Stimulated activated CD4-positive, alpha-beta T cell treated with anti-CD3 and anti-CD28 coated beads, TNF-alpha, amount 100 ng/mL, for 24 hours (primary cell): Measurements from ENCODE around the gene HJV.

Source experiments
- DNase-seq, 3 experiments: peaks; one replicate each; pipeline ENCODE4 v3.0.0-alpha.2; 2020; ENCODE audit warnings: low read depth in 3 of 3

The HJV gene

DNA sequence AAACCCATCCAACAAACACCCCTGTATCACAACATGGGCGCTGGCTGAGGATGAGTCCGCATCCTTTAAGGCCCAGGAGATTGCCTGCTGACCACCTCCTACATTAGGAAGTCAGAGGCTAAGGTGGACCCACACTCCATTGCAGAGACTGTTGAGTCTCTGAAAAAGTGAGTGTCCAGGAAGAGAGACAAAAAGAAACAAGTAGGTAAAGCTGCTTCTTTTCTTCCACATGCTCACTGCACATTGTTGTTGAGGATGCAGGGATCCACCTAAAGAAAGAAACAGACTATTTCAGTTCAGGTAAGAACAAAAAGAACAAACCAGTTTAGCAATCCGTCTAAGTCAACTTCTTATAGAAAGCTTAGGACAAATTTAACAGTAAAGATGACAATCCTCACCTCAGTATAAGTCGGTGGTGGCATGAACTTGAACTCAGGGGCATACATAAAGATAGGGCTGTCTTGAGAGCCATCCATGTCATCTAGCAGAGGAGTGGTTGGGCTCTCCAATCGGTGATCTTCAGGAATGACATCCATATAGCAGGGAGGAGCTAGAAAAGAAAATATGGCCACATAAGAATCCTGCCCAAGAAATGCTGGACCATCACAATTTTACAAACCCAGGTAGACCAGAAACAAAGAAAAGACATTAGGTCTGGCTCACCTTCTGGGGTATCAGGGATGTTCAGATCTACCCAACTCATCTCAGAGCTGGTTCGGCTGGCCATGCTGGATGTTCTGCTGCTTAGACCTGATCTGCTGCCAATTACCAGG is 27.7 kb downstream of the HJV start:
- no peak for DNase-seq

DNA sequence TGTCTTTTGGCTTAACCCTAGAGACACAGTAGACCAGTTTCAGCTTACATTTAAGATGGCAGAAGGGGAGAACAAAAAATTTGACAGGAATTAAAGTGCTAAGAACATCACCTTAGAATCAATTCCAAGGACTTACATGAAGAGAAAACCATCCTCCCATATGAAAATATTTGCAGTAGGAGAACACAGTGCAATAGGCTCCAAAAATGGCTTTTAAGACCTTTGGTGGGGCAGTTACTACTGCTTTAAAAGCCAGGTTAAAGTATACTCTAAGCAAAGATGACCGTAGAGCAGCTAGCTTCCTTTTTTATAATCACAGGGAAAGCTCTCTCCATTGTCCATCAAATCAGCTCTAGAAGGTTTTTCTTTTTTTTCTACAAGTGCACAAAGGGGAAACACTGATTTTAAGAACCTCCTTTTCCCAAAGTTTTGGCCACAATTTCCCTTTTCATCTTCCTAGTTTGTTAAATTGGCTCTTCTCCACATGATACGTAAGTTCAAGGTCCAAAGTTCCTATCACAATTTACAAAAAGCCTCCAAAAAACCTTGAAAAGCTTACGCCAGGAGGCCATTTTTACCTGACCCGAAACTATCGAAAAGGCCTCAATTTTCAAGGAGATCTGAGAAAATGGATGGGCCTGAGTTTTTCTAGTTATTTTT is 28.4 kb downstream of the HJV start:
- DNase-seq = no peak

DNA sequence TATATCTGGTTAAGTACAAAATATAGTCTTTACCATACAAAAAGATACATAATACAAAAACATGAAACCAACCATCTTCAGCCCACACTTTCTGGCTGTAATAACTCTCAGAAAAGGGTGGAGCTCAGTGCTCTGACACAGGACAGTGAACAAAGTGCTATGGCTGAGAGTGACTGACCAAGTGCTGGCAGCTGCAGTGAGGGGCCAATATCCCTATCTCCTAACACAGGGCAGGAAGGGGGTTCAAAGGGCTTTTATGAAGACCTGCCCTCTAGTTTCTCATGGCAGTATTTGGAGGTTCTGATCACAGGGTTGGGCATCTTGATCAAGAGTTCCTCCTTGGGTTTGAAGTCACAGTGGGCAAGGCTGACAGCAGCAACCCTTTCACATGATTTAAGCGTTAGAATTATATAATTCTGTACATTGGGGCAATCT is 29.0 kb downstream of the HJV start:
- DNase-seq = no peak

DNA sequence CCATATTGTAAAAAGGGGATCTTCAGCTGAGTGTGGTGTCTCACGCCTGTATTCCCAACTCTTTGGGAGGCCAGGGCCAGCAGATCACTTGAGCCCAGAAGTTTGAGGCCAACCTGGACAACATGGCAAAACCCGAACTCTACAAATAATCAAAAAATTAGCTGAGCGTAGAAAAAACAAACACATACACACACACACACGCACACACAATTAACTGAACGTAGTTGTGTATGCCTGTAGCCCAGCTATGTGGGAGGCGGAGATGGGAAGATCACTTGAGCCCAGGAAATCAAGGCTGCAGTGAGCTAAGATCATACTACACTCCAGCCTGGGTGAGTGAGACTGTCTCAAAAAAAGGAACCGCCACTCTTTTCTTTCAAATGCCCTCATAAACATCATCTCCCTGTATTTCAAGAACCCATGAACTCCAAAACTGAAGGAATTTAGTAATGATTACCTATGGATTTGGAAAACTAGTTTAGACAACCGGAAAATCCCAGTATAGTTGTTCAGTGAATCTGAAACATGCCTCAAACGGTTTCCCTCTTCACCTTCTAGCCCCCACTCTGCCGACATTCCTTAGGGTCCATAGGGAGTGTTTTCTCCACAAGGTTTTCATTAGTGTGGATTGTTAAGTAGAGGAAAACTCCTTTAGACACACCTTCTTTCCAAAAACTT is 29.7 kb downstream of the HJV start:
- DNase-seq = no peak

DNA sequence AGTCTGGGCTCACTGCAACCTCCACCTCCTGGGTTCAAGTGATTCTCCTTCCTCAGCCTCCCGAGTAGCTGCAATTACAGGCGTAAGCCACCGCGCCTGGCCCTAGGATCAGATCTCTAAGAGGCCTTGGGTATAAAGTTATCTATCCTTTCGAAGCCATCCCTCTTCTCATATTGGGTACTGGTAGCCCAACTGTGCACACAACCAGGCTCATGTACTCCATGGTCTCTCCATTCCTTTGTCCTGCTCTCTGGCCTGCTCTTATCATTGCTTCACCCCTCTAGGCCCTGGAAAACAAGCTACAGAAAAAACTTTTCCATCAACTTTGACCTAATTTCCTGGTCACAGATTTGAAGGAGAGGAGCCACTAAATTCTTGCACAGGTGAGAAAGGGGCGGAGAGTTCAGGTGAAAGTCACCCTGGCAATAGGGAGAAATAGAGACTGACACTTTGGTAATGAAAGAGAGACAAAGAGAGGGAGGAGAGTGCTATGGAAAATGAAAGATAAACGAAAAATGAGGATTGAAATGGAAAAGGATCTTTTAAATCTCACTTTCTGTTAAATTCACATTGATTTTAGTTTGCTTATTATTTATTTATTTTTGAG is 31.2 kb downstream of the HJV start:
- no peak for DNase-seq

DNA sequence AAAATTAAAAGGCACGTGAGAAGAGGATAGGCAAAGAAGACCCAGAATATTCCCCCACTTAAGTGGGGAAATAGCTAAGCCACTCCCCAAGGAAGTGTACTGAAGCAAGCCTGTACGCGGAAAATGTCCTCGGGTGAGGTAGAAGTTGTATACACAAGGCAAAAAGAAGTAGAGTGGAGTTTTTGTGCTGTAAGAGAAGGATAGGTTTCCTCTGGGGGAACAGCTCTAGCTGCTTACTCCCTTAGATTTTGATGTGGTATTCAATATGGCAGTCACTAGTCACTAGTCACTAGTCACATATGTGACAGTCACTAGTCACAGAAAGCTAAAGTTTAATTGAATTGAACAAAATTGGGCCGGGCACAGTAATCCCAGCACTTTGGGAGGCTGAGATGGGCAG is 32.8 kb downstream of the HJV start:
- DNase-seq = no peak

DNA sequence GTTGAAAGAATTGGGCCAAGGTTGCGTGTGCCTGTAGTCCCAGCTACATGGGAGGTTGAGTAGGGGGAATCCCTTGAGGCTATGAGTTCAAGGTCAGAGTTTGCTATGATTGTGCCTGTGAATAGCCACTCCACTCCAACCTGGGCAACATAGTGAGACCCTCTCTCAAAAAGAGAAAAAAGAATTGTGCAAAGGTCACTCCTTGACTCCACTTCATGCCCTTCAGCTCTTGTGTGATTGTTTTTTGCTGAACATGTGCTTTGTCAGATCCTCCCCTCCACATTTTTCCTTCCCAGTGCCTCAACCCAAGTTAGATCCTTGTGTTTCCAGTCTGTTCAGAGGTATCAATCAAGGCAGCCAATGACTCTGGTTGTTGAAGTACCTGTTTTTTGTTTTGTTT is 33.6 kb downstream of the HJV start:
- no peak for DNase-seq

DNA sequence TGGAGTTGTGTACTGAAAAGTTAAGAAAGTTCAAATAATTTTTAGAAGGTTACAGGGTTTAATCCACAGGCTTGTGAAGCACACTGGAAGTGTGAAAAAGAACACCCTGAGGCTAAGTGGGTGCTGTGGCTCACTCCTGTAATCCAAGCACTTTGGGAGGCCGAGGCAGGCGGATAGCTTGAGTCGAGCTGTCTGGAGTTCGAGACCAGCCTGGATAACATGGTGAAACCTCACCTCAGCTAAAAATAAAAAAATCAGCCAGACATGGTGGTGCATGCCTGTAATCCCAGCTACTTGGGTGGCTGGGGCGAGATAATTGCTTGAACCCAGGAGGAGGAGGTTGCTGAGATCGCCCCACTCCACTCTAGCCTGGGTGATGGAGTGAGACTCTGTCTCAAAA is 35.0 kb downstream of the HJV start:
- DNase-seq = no peak

DNA sequence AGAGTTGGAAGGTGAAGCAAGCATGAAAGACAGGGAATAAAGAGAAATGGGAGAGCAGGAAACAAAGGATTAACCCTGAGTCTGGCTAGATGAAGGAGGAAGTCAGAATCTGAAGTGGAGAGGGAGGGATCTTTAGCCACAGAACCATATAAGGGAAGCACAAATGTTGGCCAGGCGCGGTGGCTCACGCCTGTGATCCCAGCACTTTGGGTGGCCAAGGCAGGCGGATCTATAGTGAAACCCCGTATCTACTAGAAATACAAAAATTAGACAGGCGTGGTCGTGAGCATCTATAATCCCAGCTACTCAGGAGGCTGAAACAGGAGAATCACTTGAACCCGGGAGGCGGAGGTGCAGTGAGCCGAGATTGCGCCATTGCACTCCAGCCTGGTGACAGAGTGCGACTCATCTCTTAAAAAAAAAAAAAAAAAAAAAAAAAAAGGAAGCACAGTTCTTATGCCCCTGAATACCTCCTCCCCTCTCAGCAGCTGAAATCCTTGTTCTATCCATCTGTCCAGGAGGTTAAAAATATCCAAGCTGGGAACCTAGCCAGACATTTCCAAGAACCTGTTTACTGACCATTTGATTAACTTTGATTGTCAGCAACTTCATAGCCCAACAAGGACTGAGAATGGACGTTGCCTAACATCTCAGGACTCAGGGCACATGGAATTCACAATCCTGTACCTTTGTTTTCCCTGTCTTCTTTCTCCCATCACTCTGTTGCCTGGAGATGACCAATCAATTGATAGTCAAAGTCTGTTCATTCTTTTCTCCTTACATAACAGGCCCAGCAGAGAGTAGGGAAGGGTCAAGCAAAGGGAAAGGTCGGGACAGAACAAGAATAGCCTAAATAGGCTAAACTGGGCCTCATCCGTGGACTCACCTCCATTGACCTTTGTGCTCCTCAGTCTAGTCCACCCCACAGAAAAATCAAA is 35.8 kb downstream of the HJV start:
- DNase-seq = no peak

DNA sequence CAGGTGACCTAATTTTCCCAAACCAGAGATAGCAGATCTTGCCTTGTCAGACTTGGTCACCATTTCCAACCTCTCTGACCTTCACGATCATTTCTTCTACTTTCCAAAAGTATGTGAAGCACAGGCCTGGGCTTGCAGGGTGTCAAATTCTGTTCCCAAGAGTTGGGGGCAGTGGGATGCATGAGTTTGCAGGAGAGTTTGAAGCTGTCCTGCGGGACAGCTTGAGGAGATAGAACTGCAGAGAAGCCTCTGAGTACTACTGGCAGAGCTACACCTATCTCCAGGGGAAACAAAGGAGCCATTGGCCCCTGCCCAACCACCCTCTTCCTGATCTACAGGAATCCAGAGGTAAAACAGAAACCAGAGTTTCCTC is 36.4 kb downstream of the HJV start:
- DNase-seq = no peak

DNA sequence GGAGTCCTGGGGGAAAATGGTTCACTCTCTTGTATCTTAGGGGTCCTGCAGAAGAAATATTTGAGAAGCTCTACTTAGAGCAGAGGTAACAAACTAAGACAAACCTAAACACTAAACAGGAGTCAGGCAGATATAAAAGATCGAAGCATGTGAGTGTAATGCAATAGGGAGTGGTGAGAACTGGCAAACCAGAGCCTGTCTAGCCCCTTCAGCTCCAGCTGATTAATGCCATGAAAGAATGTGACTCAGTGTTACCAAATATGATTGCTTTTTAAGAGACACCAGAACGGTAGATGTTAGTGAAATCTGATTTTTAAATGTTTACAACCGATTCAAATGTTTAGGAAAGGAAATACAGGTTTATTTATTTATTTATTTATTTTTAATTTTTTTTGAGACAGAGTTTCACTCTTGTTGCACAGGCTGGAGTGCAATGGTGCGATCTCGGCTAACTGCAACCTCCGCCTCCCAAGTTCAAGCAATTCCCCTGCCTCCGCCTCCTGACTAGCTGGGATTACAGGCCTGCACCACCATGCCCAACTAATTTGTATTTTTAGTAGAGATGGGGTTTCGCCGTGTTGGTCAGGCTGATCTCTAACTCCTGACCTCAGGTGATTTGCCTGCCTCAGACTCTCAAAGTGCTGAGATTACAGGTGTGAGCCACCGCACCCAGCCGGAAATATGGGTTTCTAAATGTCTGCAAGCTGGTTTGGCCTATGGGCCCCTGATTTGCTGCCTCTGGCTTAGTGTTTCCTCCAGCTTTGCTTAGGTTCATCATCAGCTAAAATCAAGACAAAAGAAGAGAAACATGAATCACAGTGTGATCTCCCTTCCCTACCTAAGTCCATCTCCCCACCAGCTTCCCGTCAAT is 37.3 kb downstream of the HJV start:
- DNase-seq = no peak

DNA sequence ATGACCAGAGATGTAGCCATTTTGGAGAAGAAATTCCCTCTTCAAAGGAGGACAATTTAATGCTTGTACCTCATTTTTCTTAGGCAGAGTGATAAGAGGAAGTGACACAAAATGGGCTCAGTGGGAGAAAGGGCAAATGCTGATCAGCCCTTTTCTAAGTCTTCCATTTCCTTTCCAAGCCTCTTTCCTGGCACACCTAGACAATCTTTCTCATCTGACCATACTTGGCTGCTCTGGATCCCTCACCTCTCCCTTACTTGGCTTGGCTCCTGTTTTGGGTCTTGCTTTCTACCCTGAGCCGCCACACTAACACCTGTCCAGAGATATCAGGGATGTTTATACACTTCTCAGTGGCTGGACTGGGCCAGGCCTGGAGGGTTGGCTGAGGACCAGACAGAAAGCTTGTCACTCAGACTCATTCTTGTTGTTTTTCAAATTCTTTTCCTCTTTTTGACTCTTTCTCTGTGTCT is 38.3 kb downstream of the HJV start:
- DNase-seq = no peak

DNA sequence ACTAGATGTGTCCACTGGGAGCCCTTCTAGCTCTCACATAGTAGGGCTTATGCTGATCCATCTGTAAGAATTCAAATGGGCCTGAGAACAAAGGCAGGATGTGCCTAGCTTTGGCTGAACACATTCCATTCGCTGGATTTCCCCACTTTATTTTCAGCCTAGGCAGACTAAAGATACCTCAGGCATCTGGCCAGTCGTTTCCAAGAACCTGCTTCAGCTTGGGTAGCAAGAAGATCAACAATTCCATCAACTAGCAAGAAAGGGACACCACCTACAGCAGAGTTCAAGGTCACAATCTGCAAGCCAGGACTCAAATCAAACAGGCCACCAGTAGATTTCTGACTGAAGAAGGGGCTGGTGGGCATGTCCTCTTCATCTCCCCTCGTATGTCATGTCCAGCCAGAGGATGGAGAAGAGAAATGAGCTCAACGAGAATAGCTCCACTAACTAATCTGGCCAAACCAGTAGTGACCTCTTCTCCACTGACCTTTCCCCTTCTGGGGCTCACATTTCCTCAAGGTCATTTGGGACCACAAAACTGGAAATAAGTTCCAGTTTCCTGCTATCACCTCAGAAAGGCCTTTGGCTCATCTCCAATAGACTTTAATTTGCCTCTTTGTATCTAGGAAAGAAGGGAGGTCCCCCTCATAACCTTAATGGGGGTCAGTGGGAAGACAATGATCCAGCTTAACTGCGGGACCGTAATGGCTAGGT is 39.4 kb downstream of the HJV start:
- DNase-seq = no peak

DNA sequence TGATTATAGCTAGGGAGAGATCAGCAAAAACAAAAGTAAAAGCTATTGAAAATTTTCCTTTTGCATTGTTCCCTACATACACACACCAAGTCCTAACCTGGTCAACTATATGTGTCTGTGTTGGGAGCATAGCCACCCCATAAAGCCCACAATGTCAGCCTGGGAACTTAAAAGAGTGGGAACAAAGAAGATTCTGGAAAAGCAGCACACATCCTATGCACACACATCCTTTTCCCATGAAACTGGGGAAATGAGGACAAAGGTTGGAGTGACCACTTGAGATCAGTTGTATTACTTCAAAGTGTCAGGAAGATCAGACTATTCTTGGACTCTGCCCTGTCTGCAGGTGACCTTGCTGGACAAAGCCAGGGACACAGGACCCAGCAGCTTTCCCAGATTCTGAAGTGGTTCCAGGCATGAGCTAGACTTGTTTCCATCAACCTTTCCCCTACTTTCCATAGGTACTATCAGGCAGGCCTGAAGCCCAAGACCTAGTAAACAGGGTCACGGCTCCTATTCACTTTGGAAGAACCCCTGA is 41.0 kb downstream of the HJV start:
- no peak for DNase-seq

DNA sequence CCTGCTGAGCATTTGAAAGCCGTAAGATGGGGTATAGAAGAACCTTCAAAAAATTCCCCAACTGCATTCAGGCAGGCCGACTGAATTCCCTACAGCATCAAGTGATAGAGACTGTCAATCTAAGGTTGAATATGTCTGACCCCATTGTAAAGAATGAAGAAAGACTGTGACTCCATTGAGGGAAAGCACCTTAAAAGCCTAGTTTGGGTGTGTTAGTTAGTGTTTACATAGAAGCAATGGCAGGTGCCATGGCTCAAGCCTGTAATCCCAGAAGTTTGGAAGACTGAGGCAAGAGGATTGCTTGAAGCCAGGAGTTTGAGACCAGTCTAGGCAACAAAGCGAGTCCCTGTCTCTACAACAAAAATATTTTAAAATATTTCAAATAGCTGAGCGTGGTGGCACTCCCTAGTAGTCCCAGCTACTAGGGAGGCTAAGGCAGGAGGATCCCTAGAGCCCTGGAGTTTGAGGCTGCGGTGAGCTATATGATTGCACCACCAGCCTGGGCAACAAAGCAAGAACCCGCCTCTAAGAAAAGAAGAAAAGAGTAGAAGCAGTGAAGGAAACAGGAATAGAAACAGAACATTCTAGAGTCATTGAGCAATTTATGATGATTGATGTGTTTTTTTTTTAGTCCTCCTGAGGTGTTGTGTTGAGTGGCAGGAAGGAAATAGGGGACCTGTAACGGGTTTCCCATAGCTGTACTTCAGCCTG is 41.6 kb downstream of the HJV start:
- no peak for DNase-seq

DNA sequence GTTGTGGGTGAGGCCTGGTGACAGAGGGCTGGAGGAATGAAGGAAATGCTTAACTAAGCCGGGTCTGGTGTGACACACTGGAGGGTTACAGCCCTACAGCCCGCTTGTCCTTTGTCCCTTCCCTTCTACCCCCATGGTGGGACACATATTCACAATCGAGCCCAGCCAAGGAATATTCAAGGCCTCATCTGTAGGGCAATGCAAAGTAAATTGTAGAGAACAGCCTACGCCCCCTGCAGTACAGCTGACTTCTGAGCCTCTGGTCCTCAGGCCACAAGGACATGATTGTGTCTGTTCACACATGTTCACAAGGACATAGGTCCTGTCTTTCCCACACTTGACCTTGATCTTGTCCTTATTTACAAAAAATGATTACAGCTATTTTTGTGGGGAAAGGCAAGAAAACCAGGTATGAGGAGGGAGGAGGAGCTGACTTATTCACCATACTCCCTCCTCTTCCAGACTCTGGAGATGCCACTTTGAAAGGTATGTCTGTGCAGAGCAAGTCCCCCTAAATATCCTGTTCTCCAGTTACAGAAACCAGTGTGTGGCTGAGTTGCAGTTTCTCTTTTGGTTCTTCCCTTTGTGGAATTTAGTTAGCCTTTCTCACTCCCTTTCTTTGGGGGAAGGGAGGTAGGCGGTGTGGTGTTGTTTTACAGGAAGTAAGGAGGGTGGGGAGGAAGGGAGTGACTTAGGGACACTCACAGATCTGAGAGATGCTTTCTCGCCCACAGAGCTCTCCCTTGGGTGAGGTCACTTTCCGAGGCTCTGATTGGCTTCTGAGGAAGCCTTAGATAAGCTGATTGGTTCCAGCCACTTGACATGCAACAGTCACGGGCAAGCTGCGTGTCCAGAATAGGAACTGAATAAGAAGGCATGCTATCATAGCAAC is 42.4 kb downstream of the HJV start:
- peak; percentile 60 to 77 (median 66) for DNase-seq

DNA sequence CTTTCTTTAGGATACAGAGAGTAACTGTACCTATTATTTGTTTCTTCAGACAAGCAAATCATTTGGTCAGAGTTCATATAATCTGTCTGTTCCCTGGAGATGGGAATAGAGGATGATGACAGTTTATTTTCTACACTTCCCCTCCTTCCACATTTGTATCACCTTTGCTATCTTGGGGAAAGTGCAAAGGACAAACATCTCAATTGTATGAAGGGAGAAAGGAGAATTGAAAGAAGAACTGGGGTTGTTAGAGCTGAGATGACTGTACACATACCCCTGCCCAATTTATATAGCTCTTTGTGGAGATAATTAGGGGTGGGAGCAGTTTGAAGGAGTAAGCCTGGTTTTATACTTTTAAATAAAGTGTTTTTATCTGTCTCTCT is 43.1 kb downstream of the HJV start:
- no peak for DNase-seq
